Bronchial smooth muscle cell (primary cell): ENCODE measurements around the gene WFIKKN2. TPM values are rescaled to one million over a fixed set of nuclear protein-coding genes. Genes with fewer than 3 reads are reported as not detected.

Experiments used
- total RNA-seq: library from RNA; depleted of rRNA; stranded (reverse); fragments of >200 nt; gene quantifications from 2 replicates; pipeline ENCODE4 v1.2.1, GENCODE V29; 2014

WFIKKN2 gene
- under 0.01 and 0.16 TPM in 2 replicates for total RNA-seq

DNA sequence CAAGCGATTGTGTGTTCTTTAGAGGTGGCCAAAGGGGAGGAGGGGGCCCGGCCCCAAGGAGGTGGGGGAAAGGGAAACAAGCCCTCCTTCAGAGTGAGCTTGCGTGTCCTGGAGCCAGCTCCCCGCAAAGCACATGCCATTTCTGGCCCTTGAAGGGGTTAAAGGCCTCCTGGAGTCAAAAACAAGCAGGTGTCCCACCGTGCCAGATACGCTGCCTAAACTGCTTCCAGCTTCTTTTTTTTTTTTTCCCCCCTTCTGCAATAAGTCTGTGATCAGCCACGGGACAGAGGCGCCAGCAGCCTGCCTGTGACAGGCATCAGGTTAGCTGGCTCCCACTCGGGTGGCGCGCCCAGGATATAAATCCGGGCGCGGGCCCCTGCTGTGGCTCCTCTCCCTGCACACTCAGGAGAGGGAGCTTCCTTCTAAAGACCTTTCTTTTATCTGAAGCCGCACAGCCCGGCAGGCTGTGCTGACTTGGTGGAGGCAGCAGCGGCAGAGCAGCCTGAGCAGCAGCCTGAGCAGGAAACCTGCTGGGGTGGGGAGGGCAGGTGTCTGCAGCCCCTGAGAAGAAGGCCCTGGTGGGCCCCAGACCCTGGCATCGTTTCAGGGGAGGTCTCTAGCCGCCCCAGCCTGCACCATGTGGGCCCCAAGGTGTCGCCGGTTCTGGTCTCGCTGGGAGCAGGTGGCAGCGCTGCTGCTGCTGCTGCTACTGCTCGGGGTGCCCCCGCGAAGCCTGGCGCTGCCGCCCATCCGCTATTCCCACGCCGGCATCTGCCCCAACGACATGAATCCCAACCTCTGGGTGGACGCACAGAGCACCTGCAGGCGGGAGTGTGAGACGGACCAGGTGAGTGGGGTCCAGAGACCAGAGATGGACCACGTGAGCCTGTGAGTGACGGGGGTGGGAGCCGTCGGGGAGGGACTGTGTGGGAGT is at the start of gene WFIKKN2:
TSS of gene WFIKKN2 (plus strand) at position 286 of the 934 bp plus-strand sequence. CDS start at position 638, 352 bp downstream.

DNA sequence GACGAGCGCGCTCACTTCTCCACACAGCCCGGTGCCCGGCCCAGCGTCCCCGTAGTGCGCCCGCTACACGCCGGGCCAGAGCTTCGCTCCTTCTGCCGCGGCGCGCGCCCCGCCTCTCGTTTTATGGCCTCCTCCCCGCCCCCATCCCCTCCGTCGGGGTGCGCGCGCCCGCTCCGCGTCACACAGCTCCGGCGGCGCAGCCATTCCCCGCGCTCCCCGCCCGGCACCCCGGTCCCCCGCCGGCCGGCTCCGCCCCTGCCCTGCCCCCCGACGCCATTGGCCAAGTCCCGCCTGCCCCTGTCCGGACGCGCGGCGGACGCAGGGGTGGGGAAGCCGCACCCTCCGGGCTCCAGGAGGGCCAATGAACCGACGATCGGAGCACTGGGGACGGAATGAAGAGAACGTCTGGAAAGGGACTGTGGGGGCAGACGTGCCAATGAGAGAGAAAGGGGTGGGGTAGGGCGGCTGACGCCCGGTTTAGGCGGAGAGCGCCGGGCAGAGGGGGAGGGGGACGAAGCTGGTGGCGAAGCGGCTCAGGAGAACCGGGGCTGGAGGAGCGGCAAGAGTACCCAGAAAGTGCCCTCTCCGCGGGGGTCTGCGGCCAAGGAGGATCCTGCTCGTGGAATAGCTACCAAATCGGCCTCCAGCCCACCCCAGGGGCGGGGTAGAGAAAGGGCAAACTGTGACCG is 31.0 kb downstream of the WFIKKN2 start, which contains the start of gene TOB1:
TSS of gene TOB1 (minus strand) at position 94 of the 689 bp plus-strand sequence. CDS start 2,337 bp downstream, outside the sequence.

Other genes starting within 250 kb of the WFIKKN2 start
- gene ABCC3, start 200.7 kb upstream of the WFIKKN2 start, total RNA-seq = 1.8 and 2.5 TPM in 2 replicates
- 16.4 and 19.4 TPM in 2 replicates for gene ANKRD40, start 127.7 kb upstream of the WFIKKN2 start, total RNA-seq
- gene LUC7L3, start 116.0 kb upstream of the WFIKKN2 start, total RNA-seq = 35.2 and 37.7 TPM in 2 replicates
- gene ANKRD40CL, start 68.1 kb upstream of the WFIKKN2 start, total RNA-seq = not detected in 2 replicates
- 17.0 and 18.7 TPM in 2 replicates for gene TOB1, start 30.8 kb downstream of the WFIKKN2 start, total RNA-seq